ENCODE data around the gene LIFR. TPM values are rescaled to one million over a fixed set of nuclear protein-coding genes. Genes with fewer than 3 reads are reported as not detected.

The LIFR gene, protein sequence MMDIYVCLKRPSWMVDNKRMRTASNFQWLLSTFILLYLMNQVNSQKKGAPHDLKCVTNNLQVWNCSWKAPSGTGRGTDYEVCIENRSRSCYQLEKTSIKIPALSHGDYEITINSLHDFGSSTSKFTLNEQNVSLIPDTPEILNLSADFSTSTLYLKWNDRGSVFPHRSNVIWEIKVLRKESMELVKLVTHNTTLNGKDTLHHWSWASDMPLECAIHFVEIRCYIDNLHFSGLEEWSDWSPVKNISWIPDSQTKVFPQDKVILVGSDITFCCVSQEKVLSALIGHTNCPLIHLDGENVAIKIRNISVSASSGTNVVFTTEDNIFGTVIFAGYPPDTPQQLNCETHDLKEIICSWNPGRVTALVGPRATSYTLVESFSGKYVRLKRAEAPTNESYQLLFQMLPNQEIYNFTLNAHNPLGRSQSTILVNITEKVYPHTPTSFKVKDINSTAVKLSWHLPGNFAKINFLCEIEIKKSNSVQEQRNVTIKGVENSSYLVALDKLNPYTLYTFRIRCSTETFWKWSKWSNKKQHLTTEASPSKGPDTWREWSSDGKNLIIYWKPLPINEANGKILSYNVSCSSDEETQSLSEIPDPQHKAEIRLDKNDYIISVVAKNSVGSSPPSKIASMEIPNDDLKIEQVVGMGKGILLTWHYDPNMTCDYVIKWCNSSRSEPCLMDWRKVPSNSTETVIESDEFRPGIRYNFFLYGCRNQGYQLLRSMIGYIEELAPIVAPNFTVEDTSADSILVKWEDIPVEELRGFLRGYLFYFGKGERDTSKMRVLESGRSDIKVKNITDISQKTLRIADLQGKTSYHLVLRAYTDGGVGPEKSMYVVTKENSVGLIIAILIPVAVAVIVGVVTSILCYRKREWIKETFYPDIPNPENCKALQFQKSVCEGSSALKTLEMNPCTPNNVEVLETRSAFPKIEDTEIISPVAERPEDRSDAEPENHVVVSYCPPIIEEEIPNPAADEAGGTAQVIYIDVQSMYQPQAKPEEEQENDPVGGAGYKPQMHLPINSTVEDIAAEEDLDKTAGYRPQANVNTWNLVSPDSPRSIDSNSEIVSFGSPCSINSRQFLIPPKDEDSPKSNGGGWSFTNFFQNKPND
- 3.8 and 5.0 TPM in 2 replicates for polyA plus RNA-seq (2012; rRNA removed)
- 5.6 and 5.8 TPM in 2 replicates for polyA plus RNA-seq (2012; cell fraction: cytosol; rRNA removed)
- polyA plus RNA-seq (2012; cell fraction: nucleus; rRNA removed) = 5.0 and 10.2 TPM in 2 replicates

DNA sequence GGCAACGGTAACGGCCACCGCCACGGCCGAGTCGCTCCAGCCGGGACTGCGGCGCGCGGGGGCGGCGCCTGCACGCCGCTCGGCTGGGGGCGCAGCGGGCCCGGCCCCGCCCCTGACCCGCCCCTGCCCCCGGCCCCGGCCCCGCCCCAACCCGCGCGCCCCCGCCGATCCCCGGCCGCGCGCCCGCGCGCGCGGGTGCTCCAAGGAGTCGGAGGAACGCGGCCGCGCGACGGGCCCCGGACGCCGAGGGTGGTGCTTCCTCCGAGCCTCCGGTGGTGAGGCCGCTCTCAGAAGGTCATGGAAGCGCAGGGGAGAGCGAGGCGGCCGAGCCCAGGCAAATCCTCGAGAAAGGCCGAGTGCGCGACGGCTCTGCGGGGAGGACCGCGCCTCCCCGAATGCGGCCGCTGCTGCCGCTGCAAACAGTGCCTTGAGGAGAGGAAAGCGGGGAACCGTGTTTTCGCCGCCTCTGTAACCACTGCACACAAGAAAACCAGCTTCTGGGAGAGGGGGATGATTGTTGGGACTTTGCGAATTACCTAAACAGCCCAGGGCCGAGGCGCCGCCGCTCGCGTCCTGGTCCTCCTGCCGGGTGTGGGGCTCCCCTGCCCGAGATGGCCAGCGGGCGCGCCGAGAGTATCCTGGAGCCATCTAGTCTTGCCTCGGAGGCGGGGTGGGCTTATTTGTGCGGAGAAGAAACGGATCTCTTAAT, at the start of gene LIFR:
TSS of gene LIFR (minus strand) at position 48 of the 709 bp plus-strand sequence. CDS start 25,999 bp downstream, outside the sequence.
- Histone ChIP-seq H3F3A (replicated peaks; ENCODE audit: insufficient read depth) (peaks cover 4% of the 10 kb centered on the region), H3K9ac (peak within 1 kb of the TSS; percentile 90), H4K20me1 (ENCODE audit: insufficient read depth) (no peaks in the 10 kb centered on the region), H3K79me2 (ENCODE audit: insufficient read depth) (peaks cover 15% of the 10 kb centered on the region; the same call in 1 of the 2 replicates), H3K4me3 (ENCODE audit: low read depth in 2 of 2, low read length in 1 of 2) (peak within 1 kb of the TSS; percentile 87 to 91), H3K4me2 (peak within 1 kb of the TSS; percentile 90), H3K36me3 (replicated peaks in 1 of 2; ENCODE audit: control insufficient read depth in 1 of 2, insufficient read depth in 2 of 2, low read length in 1 of 2) (no peaks in the 10 kb centered on the region), H3K27me3 (ENCODE audit: insufficient read depth) (no peaks in the 10 kb centered on the region), H2AFZ (ENCODE audit: low read depth) (peak within 1 kb of the TSS; percentile 89), H3K9me3 (no peaks in the 10 kb centered on the region), H3K4me1 (ENCODE audit: control insufficient read depth in 1 of 2, insufficient read depth in 2 of 2, low read depth in 1 of 2, low read length in 1 of 2) (peaks cover 0 to under 1% of the 10 kb centered on the region in 2 experiments; a peak in 3 of 4 replicates), H3K9me2 (no peaks in the 10 kb centered on the region), H3K27ac (ENCODE audit: low read depth in 2 of 2, low read length in 1 of 2) (peak within 1 kb of the TSS; percentile 88 to 97)
- TF ChIP-seq FOSL2 (IDR thresholded peaks at IDR 0.05; ENCODE audit: borderline replicate concordance, low read depth) = no peak
- TF ChIP-seq GABPA (IDR thresholded peaks at IDR 0.05; ENCODE audit: low read depth) = no peak
- 0 out of 2 replicates have a peak, but pooled peaks have one; percentile 14 for TF ChIP-seq FOXJ3 (CRISPR knock-in tag; IDR thresholded peaks at IDR 0.05)
- no peak for TF ChIP-seq RXRA (IDR thresholded peaks at IDR 0.05; ENCODE audit: borderline replicate concordance, low read depth)
- TF ChIP-seq EP300 (IDR thresholded peaks at IDR 0.05; ENCODE audit: borderline replicate concordance in 1 of 2, low read depth in 1 of 2, low read length in 1 of 2) = peak in 1 of 2 experiments; percentile 4; a peak in 1 of 4 replicates
- peak; percentile 72 for TF ChIP-seq TAF1 (IDR thresholded peaks at IDR 0.05; ENCODE audit: borderline replicate concordance, low read depth, low read length)
- 0 out of 2 replicates have a peak, but pooled peaks have one; percentile 4 for TF ChIP-seq TCF12 (IDR thresholded peaks at IDR 0.05)
- TF ChIP-seq RCOR1 (IDR thresholded peaks at IDR 0.05; ENCODE audit: low read length) = no peak
- 0 out of 2 replicates have a peak, but pooled peaks have one; percentile 25 for TF ChIP-seq NRF1 (IDR thresholded peaks at IDR 0.05; ENCODE audit: low read depth, low read length)
- TF ChIP-seq, protein P1, sequence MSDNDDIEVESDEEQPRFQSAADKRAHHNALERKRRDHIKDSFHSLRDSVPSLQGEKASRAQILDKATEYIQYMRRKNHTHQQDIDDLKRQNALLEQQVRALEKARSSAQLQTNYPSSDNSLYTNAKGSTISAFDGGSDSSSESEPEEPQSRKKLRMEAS (IDR thresholded peaks at IDR 0.05; ENCODE audit: low read depth) = peak; percentile 33; the same call in 1 of the 2 replicates
- TF ChIP-seq POLR2AphosphoS5 (IDR thresholded peaks at IDR 0.05; ENCODE audit: low read depth, low read length) = peak; percentile 84
- TF ChIP-seq, protein P2, sequence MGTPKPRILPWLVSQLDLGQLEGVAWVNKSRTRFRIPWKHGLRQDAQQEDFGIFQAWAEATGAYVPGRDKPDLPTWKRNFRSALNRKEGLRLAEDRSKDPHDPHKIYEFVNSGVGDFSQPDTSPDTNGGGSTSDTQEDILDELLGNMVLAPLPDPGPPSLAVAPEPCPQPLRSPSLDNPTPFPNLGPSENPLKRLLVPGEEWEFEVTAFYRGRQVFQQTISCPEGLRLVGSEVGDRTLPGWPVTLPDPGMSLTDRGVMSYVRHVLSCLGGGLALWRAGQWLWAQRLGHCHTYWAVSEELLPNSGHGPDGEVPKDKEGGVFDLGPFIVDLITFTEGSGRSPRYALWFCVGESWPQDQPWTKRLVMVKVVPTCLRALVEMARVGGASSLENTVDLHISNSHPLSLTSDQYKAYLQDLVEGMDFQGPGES (IDR thresholded peaks at IDR 0.05; ENCODE audit: low read depth, low read length) = no peak
- peak; percentile 32 for TF ChIP-seq CHD2 (IDR thresholded peaks at IDR 0.05; ENCODE audit: low read length, partially characterized antibody)
- TF ChIP-seq RFX5 (IDR thresholded peaks at IDR 0.05; ENCODE audit: low read length) = no peak
- POLR2A ChIA-PET = interaction anchor here (0.6 to 0.7 kb wide), 3 partner anchors 16 to 253 kb away, joined by 3 read pairs; no protein-coding TSS in a partner anchor
- 0% methylated on average over 22 of the region's 88 CpGs for WGBS (ENCODE audit: low lambda C conversion rate)
- CTCF ChIA-PET = interaction anchor here (0.6 to 1.5 kb wide), 4 partner anchors 15 to 251 kb away, joined by 3 to 6 read pairs (median 4); no protein-coding TSS in a partner anchor
- DNase-seq = peak; percentile 98

Data from SK-N-SH (cell line).